GM18505 (cell line): Measurements from ENCODE around the gene KIF22.

Experiments used
- ATAC-seq: cut with Tn5 transposase; IDR thresholded peaks from one replicate; pipeline ENCODE4 v1.9.1; 2021; ENCODE audit not compliant: unreplicated experiment
- POLR2A ChIP-seq: IDR thresholded peaks from 4 replicates; pipeline ENCODE4 v1.6.1; 2011; ENCODE audit warnings: borderline replicate concordance; ENCODE audit not compliant: insufficient read depth, insufficient read length; ENCODE audit errors: extremely low read depth

Gene KIF22

DNA sequence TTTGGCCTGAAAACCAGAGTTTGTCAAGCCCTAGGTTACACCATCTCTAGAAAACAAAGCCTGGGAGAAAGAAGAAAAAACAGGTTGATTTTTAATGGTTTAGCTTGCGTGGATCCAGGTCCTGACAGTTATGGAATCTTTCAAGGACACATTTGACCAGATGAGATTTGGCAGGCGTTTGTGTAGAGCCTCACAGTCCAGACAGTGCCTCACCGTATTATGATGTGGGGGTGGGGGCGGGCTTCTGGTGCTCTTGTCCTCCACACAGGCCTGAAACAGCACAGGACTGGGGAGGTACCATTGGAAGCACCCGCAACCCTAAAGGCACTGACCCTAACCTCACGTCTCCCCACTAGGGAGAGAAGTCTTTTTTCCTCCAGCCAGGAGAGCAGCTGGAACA, 49.3 kb downstream of the KIF22 start:
- ATAC-seq: no peak
- no peak for TF ChIP-seq POLR2A

DNA sequence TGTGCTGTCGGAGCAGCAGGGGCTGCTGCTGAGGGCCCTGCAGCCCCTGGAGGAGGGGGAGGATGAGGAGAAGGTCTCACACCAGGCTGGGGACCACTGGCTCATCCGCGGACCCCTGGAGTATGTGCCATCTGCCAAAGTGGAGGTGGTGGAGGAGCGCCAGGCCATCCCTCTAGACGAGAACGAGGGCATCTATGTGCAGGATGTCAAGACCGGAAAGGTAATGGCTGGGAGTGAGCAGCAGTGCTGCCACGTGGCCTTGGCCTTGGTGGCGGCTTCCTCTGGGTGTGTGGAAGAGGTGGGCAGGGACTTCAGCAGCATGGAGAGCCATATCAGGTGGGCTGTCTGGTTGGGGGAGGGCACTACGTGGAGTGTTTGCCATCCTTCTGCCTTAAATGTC, 49.7 kb downstream of the KIF22 start:
- ATAC-seq: no peak
- TF ChIP-seq POLR2A: no peak

DNA sequence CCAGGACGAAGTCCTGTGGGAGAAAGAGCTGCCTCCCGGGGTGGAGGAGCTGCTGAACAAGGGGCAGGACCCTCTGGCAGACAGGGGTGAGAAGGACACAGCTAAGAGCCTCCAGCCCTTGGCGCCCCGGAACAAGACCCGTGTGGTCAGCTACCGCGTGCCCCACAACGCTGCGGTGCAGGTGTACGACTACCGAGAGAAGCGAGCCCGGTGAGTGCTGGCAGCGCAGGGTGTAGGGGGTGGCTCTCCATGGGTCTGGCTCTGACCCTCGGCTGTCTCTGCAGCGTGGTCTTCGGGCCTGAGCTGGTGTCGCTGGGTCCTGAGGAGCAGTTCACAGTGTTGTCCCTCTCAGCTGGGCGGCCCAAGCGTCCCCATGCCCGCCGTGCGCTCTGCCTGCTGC, 51.1 kb downstream of the KIF22 start:
- ATAC-seq: no peak
- no peak for TF ChIP-seq POLR2A

- no peak for ATAC-seq
- TF ChIP-seq POLR2A: no peak
These were observed 52.3 kb downstream of the KIF22 start for GRCh38 chr16:29842732-29843346.

DNA sequence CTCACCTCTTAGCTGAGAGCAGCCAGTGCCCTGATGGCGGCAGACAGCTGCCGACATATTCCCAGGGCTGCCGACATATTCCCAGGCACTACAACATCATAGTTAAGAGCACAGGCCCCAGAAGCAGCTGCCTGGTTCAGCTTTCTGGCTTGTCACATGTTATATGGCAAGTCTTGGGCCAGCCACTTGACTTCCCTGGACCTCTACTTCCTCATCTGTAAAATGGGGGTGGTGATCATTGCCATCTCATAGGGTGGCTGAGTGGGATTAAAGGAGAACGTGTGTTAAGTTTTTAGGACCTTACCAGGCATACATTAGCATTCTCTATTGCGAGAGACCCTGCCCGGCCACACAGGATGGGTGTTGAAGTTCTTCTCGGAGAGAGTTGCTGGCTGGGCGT, 53.4 kb downstream of the KIF22 start:
- no peak for TF ChIP-seq POLR2A
- ATAC-seq: no peak

GRCh38 chr16:29844575-29845331, 54.2 kb downstream of the KIF22 start:
- no peak for ATAC-seq
- no peak for TF ChIP-seq POLR2A

- TF ChIP-seq POLR2A: no peak
- no peak for ATAC-seq
These were observed 55.1 kb downstream of the KIF22 start for GRCh38 chr16:29845656-29846055.

DNA sequence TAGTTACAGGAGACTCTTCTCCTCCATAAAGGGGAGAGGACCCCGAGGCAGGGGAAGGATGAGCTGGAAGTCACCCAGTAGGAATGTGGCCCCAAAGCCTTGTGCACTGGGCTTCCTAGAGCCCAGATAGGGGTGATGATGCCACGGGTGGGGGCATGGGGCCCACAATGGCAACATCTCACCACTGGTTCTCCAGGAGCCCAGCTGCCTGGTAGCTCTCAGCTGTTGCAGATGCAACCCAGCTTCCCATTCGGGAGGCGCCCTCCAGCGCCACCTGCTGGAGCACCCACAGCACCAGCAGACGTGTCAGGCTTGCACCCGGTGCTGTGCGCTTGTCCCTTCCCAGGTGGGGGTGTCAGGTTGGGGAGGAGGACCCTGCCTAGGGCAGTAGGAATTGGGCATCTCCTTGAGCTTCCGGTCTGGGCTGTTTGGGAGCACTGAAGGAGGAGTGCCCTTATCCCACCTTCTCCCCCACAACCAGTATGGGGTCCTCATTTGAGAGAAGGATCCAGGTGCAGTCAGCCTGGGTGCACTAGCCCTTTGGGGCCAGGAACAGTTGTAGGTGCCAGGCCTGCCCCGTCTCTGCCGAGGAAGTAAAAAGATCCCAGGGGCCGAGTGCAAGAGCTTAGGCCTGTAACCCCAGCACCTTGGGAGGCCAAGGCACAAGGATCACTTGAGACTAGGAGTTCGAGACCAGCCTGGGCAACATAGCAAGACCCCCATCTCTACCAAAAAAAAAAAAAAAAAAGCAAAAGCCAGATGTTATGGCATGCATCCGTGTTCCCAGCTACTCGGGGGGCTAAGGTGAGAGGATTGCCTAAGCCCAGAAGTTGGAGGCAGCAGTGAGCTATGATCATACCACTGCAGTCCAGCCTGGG, 58.1 kb downstream of the KIF22 start:
- ATAC-seq: no peak
- TF ChIP-seq POLR2A: no peak

DNA sequence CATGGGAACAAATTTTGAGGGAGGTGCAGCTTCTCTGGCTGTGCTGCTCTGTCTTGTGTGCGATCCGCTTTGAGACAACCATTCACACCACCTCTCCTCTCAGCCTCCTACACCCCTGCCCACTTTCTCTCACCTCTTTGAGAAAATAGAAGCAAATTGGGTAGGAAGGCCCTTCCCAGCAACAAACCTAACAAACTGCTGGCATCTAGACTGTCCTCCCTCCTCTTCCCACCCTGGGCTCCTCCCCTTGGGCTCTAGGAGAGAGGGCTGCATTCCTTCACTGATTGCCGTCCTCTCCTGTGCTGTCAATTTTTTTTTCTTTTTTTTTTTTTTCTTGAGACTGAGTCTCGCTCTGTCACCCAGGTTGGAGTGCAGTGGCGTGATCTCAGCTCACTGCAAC, 59.0 kb downstream of the KIF22 start:
- ATAC-seq: no peak
- no peak for TF ChIP-seq POLR2A

GRCh38 chr16:29850998-29851397, 60.4 kb downstream of the KIF22 start:
- ATAC-seq: no peak
- TF ChIP-seq POLR2A: no peak

DNA sequence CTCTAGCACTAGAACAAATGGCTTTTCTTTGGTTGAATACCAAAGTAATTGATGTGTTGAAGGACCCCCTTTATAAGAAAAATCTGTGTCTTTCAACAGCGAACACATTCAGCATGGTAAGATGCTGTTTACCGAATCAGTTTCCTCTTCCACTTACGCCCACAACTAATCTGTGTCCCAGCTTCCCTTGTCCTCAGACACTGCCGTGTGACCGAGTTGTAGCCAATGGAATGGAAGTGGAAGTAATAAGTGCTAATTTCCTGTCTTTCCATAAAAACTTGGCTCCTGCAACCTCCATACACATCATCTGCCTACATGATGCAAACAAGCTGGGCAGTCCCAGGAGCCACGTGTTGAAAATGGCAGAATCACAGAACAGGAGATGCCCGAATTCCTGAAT, 62.1 kb downstream of the KIF22 start:
- no peak for ATAC-seq
- no peak for TF ChIP-seq POLR2A

- ATAC-seq: no peak
- no peak for TF ChIP-seq POLR2A
These were observed 64.1 kb downstream of the KIF22 start for GRCh38 chr16:29854520-29855100.
